NCI-H526 treated with DMSO at 0.1 percent for 48 hours (cell line): ENCODE results near the gene MAU2.
"Not testable (repeated sequence)": the region's sequence is repeated elsewhere in the genome, so short reads cannot be mapped to it uniquely, and the experiment has no call there.

Experiments used
- DNase-seq: peaks from one replicate; lab custom pipeline; 2025; lab: John Stamatoyannopoulos, UW

MAU2 gene

DNA sequence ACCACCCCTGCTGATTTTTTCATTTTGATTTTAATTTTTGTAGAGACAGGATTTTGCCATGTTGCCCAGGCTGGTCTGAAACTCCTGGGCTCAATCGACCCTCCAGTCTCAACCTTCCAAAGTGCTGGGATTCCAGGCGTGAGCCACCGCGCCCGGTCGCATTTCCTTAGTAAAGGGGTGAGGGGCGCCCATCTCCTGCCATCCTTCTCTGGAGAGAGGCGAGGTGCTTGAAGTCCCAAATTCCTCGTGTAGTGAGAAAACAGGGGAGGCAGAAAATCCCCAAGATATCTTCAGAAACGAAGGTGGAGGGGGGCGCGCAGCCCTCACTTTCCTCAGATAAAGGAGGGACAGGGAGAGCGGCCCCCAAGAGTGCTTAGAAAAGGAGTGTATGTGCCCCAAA lies 63.9 kb downstream of the MAU2 start:
- DNase-seq = no peak

DNA sequence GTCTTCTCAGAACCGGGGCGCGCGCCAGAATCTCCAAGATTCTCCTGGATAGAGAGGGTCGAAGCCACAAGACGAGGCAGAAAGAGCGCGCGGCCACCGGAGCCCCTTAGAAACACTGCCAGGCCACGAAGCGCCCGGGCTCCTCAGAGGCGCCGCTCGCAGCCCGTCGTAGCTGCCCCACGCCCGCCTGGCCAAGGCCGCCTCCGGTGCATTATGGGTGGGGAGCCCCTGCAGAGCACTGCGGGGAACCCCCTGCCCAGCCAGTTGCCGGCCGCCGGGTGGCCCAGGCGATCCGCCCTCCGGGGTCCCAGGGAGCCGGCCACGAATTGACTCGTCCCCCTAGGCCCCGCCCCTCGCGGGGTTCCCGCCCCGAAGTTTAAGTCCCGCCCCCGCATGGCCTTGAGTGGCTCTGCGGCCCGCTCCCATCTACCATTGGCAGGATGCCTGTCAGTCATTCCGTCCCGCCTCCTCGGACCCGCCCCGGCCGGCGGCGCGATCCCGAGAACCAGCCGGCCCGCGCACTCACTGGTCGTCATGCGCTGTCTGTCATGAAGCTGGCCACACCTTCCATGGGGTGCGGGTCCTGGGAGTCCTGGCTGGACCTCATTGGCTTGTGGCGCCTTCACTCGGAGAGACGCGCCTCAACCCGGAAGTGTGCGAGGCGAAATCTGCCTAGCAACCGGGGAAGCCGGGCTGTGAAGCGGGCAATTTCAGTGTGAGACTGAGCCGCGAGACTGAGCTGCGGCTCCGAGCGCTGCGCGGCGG lies 64.7 kb downstream of the MAU2 start:
- DNase-seq = peak; percentile 92

GRCh38 chr19:19385896-19386869 lies 65.6 kb downstream of the MAU2 start:
- no peak for DNase-seq

- DNase-seq = no peak
Observed at GRCh38 chr19:19387108-19387507, 66.5 kb downstream of the MAU2 start.

DNA sequence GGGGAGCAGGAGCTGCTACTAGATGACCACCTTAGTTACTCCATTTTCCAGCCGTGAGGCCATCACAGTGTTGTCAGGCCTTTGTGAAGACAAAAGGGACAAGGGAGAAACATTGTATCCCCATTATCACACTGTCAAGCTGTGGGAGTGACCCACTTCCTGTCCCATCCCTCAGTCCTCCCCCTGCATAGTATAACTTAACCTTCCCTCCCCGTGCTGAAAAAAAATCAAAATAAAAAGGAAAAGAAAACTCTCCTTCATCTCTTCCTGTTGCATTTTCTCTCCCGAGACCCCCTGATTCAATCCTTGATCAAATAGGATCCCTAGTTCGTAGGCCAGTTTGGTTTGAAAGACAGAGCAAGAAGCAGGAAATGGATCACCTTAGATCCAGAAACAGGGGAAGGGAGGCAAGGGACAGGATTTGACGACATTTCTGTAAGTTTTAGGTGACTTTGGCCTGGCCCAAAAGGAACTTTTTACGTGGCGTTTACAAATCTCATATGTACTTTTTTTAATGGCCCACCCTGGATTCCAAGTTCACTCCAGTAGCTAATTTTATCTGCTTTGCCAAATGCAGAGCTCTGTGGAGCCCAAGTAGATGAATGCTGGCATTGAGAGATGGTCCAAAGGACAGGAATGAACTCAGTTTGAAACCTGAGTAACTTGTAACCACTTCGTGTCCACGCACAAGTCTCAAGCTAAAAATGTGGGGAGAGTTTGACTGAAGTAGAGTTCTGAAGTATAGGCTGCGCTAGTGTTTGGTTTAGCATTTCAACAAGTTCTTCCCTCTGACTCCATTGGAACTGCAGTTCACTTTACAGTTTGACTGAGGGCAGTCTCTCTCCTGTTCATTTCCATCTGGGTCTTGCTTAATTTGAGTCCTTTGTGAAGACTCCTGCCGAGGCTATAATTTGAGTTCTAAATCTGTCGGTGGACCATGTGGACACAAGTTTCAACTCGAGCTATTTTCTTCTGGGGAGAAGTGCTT lies 68.2 kb downstream of the MAU2 start:
- DNase-seq = no peak

DNA sequence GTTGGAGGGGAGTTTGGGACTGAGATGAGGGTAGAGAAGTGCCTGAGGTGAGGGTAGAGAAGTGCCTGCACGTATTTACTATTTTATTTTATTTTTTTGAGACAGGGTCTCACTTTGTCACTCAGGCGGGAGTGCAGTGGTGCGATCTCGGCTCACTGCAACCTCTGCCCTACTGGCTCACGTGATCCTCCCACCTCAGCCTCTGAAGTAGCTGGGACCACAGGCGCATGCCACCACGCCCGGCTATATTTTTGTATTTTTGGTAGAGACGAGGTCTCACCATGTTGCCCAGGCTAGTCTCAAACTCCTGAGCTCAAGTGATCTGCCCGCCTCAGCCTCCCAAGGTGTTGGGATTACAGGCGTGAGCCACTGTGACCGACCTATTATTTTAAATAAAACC lies 69.1 kb downstream of the MAU2 start:
- not testable (repeated sequence) for DNase-seq

DNA sequence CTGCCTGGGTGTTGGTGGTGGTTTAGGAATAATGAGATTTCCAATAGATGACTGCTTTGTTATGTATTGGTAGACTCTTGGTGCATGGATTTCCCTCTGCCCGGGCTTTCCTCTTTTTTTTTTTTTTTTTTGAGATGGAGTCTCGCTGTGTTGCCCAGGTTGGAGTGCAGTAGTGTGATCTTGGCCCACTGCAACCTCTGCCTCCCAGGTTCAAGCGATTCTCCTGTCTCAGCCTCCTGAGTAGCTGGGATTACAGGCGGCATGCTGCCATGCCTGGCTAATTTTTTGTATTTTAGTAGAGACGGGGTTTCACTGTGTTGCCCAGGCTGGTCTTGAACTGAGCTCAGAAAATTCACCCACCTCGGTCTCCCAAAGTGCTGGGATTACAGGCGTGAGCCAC lies 73.7 kb downstream of the MAU2 start:
- not testable (repeated sequence) for DNase-seq

- DNase-seq = no peak
Observed at GRCh38 chr19:19399733-19400433, 79.3 kb downstream of the MAU2 start.

- DNase-seq = no peak
Observed at GRCh38 chr19:19402656-19403372, 82.2 kb downstream of the MAU2 start.

DNA sequence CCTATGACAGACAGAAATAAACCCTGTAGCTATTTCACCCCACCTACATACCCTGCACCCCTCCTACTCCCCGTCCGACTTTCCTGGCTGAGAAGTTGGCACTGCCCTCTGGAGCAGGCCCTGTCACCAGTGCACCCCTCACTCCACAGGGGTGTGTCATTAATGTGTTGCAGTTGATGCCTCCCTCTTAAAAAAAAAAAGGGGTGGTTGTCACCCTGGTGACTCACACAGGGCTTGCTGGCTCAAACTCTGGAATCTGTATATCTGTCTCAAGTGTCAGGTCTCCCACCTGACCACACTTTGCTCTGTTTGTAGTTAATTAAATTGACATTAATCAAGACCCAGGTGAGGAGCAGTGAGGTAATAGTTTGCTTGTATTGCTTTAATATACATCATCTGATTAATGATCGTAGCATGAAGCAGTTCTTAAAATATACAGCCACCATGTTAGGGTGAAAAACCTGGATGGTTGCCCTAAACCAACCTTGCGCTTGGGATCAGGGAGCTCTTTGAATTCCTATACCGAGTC lies 82.8 kb downstream of the MAU2 start:
- DNase-seq = no peak

DNA sequence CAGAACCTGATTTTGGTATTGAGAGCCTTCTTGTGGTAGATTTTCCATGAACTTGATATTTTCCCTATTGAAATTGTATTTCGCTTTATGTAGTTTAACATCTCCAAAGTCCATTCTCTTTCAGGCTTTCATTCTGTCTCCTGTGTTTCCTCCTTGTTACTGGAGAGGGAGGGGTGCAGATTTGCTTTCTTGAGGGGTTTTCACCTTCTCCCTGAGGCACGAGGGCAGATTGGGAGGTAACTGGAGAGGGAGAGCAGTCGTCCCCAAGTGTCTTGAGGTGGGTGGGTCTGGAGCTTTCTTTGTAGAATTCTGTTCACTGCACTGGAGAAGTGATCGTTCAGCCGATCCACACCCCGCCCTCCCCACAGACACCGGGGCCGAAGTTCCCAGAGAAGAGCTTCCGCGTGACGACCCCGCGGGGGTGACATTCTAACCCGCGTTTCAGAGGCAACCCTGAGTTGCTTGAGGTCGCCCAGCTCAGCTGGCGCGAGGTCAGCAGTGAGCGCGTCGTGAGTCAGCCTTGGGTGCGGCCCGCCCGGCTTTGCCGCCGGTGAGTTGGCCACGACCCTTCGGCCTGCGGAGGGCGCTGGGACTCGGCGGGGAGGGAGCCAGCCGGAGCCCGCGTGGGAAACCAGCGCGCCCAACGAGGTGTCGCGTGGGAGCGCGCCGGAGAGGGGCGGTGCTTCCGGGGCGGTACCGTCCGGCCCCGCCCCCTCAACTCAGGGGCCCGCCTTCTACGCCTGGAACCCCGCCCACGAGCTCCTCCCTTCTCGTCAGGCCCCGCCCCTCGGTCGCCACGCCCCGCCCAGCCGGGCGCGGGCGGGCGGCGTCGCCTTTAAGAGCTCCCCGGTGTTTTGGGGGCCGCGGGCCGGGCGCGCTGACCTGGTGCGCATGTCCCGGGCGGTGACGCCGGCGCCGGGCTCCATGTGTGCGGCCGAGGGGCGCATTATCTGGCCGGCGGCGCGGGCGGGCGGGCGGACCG lies 84.5 kb downstream of the MAU2 start, which contains the start of gene GATAD2A:
Gene GATAD2A (plus strand): TSS at position 797 of the 982 bp plus-strand sequence. CDS start 59,671 bp downstream, outside the sequence.
- DNase-seq = peak; percentile 37

DNA sequence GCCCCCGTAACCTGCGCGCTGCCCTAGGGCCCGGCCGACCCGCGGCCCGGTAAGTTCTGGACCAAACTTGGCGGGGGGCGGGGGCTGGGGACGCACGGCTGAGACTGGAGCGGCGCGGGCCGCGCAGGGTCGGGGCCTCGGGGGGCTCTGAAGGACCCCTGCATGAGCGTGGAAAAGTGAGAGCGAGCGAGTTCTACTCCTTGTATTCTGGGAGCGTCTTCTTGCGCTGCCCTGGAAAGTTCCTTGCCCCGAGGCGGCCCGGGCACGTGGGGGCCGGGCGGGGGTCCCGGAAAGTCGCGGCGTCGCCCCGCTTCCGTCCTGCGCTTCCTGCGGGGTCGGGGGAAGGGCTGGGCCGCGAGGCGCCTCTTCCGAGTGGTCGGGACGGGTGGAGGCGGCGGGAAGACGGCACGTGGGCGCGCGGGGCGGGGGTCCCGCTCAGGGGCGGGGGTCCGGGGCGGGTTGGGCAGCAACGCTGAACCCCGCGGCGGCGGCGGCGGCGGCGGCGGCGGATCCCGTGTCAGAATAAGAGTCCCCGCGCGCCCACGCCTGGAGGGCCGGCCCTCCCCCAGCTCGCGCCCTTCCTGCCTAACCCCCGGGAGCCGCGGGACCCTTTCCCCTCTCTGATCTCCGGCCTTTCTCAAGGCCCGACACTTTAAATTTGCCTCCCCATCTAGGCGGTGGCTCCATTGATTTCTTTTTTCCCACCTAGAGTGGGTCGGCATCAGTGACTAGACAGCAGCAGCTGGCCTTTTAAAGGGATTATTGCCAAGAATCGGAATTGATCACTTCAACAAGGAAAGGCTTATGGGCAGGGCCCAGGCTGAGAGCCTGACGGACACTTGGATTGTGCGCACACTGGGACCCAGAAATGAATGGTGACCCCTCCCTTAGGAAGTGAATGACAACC lies 85.6 kb downstream of the MAU2 start:
- no peak for DNase-seq

DNA sequence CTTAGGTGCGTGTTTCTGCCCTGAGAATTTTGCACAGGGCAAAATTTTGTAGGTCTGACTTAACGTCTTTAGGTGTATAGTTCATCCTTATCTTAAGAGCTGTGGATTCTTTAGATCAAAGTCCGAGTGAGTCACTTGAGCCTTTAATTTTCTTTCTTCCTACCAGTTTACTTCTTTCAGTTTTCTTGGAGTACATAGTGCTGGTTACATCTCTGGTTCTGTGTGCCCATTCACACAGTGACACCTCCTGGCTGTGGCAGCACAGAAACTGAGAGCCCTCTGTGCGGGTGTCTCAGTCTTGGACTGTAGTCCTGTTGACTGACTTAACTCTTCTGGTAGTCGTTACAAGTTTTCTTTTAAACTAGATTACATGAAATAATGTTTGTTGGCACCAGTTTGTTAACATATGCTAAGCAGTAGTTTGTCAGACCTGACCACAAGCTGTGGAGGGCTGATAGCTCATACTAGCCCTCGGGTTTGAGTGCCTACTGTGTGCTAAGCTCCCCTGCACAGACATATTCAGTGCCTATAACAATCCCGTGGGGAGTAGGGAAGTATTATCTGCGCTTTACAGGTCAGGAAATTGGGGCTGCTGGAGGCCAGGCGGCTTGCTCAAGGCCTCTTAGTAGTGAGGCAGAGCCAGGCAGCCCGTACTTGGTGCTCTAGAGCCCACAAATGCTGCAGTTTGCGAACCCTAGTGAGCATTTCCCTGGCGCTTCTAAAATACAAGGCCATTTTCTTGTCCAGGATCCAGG lies 86.4 kb downstream of the MAU2 start:
- no peak for DNase-seq

DNA sequence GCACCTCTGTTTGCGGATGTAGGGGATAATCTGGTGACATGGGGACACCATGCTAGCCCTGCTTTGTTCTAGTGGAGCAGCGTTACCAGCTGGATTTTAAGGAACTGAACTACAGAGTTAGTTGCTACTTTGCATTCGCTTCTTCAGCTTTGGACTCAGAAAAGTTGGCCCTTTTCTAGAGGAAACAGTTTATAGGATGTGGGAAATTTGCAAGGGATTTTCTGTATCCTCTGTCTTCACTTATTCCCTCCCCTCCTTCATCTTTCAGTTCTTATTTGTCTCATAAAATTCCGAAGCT lies 87.0 kb downstream of the MAU2 start:
- DNase-seq = no peak
